HPDE6-E6E7 (cell line): ENCODE data around the gene NCKIPSD.
A peak's percentile ranks its signal among the peaks of the same experiment; 100 is the strongest.

Source experiments
- DNase-seq: peaks from one replicate; pipeline ENCODE4 v3.0.0; 2011; ENCODE audit warnings: missing footprints; ENCODE audit errors: extremely low spot score

Gene NCKIPSD

DNA sequence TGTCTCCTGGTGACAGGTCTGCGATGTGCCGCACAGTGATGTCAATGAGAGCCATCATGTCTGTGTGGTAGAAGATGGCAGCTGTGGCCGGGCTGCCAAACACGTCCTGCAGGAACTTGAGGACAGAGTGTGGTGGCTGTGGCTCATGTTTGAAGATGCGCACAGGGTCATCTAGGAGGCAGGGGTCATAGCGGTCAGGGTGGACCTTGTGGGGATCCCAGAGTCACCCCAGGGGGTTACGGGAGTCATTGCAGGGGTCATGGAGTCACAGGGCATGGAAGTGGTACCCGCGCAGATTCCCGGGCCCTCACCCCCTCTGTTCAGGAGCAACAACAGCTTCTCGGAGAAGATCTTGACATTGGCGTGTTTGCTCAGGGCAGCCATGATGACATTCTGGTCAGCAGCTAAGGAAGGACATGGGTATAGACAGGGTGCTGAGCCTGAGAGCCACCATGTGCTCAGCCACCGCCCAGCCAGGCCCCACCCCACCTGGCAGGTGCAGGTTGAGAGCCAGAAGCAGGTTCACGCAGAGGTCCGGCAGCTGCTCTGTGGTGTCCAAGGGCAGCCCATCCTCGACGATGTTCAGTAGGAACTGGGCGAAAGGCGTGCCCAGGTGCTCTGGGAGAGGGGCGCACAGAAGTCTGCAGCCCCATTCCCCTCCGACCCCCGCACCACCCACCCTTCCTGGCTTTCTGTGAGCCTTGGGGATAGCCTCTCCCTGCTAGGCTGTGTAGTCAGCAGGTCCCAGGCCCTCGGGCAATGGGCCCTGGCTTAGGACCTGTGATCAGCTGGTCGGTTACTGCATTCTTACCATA lies 6.9 kb downstream of the NCKIPSD start:
- DNase-seq = no peak

DNA sequence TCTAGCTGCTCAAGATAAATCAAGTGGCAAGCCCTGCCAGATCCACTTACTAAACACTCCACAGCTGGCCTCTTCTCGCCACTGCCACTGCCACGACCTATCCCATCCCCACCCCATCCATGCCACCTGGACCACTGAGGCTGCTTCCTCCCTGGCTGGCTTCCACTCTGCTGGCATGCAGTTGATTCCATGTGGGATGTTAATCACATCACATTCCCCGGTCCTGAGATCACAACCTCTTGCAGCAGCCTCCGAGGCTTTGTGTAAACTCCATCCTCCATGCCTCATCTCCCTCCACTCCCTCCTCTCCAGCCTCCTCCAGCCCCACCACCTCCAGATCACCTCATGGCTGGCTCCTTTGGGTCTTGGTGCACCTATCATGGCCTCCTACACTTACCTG lies 7.7 kb downstream of the NCKIPSD start:
- no peak for DNase-seq

DNA sequence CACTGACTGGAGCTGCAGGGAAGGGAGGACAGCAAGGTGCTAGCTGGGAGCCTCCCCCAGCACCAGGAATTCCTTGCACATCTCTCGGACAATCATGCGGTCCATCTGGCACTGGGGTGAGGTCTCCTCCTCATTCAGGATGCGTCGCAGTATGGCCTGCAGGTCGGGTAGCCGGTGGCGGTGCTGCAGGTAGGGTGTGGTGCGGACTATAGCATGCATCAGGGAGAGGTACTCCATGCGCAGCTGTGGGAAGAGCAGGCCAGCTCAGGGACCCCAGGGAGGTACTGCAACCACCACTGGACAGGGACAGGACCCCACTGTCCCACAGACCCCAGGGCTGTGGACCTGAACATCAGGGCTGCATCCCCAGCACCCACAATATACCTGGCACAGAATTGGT lies 11.2 kb downstream of the NCKIPSD start:
- no peak for DNase-seq

DNA sequence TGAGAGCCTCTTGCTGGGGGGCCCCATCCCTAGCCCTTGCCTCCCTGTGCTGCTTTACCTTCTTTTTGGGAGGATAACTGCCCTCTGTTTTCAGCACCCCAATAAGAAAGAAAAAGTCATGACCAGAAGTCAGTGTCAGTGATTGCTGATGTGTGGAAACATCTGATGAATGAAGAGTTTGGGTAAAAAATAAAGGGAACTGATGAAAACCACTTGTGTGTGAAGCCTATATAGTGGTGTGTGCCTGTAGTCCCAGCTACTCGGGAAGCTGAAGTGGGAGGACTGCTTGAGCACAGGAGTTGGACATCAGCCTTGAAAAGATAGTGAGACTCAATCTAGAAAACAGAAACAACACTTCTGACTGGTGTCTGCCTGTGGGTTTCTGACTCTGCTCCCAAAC lies 13.2 kb downstream of the NCKIPSD start:
- DNase-seq = no peak

DNA sequence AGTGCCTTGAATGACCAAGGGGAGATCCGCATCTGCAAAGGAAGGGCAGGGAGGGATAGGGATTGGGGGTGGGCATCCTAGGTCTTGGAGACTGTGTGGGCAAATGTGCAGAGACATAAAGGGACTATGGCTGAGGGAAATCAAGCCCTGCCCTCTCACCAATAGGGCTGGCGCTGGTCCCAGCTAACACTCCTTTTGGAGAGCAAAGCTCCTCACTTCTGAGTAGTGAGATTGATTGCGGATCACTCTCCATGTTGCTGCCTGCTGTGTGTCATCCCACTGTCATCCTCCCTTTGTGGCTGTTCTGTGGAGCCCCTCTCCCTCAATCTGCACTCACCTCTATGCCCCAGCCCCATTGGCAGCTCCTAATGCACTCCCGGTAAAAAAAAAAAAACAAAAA lies 20.8 kb downstream of the NCKIPSD start:
- no peak for DNase-seq

DNA sequence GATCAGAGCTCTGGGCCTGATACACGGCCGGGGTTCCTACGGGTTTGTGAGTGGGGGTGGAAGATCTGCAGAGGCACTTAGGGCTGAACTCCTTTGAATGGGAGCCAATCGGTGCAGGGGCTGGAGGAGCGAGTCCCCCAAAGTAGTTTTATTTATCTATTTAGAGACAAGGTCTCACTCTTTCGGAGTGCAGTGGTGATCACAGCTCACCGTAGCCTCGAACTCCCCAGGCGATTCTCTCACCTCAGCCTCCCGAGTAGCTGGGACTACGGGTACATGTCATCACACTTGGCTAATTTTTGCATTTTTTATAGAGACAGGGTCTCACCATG lies 21.4 kb downstream of the NCKIPSD start:
- no peak for DNase-seq

DNA sequence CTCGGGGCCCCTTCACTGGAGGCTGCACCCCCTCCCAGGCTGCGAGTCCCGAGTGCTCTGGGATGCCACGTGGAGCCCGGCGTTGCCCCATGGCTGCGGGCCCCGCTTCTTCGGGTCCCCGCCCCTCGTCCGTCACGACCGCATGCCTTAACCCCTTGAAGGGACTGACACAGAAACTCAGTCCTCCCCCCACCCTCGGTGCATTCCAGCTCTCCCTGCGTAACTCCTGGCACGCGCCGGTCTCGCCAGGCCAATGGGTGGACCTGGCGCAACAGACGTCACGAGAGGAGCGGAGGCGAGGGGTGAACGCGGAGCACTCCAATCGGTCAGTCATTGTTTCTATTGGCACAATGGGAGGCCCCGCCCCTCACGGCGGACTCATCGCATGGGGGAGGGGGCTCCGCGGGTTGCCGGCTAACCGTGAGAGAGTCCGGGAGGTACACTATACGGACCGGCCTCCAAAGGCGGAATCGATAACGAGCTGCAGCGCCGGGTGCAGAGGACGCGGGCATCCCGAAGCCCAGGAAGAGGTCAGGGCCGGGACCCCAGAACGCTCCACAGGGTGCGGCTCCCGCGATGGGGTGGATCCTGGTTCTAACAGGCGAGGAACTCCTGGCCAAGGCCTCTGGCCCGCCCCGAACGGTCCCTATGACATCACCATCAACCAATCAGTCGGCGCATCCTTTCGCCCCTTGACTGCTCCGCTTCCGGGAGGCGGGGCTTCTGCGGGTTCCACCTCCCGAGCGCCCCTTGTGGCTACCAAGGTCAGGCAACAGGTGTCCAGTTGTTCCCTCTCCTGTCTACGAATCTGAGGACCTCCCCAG lies 22.0 kb downstream of the NCKIPSD start:
- peak; percentile 70 for DNase-seq

DNA sequence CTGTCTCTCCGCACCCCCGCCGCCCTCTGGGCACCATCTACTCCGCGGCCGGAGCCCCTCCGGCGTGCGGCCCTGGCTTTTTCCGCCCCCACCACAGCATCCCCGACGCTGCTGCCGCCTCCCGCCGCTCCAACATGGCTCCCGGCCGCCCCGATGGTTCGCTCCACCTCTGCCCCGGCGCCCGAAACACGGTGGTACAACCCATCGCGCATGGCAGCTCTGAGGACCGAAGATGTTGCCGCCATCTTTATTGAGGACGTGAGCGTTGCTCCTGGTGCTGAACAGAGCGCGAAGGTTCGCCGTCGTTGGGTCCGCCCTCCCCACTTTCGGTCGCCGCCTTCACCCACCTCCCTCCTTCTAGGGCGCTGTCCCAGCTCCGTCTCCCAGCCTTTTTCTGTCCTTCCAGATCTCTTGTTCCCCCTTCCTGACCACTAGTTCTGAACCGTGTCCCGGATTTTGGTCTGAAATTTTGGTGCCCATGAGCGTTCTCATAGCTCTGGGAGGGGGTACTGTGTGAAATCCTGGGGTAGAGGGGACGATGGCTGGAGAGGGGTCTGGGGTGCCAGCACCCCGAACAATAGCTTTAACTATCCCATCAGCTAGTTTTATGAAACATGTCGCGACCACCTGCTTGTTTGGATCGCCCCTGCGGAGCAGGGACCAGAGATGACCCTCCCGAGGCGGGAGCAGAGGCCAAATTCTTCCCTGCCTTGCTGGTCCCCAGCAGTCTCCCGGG lies 22.8 kb downstream of the NCKIPSD start, which contains the start of gene CELSR3:
TSS of gene CELSR3 (minus strand) at position 134 of the 736 bp plus-strand sequence. CDS start 252 bp downstream, outside the sequence.
- DNase-seq = peak; percentile 32

DNA sequence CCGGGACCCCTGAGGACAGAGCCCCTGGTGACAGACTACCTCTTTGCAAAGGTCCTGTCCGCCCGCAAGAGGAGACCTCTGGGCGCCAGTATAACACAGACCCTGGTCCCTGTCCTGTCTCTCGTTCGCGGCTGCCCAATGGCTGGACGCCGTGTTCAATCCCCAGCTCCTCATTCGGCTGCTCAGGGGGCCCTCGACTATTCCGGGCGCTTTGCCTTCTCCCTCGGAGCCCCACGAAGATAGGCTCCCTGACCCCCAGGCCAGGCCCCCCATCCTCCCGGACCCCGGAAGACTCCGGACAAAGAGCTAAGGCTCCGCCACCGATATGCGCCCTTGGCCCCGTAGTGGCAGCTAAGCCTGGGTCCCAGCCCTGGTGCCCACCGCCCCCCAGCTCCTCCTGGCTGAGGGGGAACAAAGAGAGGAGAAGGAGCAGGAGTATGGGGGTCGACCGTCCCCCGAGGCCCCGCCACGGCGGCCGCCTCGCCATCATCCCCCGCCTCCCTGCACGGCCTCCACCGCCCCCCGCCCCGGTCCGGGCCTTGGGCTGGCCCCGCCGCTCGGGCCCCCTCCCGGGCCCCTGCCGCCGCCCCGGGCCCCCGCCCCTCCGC lies 23.5 kb downstream of the NCKIPSD start:
- no peak for DNase-seq

DNA sequence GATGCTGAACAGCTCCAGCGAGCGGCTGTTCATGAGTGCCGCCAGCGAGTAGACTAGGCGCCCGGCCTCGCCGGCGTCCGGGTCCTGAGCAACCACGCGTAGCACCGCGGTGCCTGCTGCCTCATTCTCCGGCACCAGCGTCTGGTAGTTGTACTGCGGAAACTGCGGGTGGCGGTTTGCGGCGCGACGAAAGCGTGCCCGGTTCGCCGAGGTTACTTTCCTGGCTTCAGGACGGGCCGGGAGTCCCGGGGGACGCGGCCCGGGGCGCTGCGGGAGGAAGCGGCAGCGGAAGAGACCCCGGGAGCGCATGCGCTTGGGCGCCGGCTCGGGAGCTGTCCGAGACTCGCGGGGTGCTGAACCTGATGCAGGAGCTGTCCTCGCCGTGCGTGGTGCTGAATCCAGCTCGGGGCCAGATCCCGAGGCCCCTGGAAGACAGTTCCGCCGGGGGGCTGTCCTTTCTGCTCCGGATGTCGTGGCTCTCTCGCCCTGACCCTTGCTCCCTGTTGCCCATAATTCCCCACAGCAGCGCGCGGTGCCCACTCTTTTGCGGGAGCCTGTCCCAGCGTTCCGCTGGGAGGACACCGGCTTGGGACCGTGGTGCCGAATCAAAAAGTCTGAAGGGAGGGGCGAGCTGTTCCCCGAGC lies 24.1 kb downstream of the NCKIPSD start:
- no peak for DNase-seq

DNA sequence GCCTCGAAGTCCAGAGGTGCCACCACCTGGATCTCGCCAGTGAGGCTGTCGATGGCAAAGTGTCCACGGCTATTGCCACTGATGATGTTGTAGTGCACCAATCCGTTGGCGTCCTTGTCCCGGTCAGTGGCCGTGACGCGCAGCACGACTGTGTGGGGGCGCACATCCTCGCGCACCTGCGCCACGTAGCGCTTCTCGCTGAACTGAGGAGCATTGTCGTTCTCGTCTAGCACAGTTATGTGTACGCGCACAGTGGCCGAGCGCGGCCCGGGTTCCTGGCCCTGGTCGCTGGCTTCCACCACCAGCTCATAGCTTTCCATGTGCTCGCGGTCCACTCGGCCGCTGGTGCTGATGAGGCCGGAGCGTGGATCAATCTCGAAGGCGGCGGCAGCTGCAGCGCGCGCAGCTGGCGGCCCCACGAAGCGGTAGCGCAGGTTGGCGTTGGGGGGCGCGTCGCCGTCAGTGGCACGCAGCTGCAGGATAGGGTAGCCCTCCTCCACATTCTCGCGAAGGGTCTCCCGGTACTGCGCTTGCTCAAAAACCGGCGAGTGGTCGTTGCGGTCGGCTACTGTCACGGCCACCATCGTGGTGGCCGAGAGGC lies 24.8 kb downstream of the NCKIPSD start:
- no peak for DNase-seq

DNA sequence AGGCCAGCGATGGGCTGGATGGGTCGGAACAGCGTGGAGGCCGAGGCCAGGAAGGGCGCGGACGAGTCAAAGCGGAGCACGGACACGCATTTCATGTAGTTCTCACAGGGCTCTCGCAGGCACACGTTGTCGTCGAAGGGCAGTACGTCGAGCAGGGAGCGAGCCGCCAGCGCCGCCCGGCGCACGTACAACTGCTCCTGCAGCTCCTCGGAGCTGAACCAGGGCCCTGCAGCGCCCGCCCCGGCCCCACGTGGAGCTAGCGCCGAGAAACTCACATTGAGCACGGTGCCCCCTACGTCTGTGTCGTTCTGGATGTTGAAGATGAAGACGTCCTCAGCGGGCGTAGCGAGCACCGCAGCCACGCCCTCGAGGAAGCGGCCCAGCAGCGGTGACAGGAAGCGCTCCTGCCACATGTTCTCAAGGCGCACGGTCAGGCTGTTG lies 28.9 kb downstream of the NCKIPSD start:
- no peak for DNase-seq

DNA sequence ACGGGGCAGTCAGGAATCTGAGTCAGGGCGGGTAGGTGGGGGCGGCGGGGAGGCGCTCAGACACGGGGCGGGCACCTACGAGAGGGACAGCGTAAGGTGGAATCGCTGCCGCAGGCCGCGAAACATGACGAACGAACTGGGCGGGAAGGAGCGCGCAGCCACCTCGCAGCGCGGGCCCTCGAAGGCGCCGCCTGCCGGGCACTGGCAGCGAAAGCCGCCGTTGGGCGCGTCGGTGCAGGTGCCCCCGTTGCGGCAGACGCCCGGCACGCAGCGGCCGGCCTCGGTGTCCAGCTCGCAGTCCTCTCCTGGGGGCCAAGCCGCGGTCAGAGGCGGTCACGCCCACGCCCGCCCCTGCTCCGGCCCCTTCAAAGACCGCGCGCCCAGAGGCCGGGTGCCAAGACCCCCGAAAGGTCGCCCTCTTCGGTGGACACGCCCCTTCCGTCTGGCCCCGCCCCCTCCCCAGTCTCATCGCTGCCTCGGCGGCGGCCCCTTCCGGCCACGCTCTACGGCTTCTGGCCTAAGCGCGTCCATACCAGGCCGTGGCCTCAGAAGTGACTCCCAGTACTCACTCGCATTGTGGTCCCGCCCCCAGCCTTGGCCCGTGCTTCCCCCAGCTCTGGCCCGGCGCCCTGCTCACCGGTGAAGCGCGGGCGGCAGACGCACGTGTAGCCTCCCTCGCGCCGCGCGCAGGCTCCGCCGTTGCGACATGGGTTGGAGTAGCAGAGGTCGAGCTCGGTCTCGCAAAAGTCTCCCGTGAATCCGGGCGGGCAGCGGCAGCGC lies 29.5 kb downstream of the NCKIPSD start:
- DNase-seq = peak; percentile 60

DNA sequence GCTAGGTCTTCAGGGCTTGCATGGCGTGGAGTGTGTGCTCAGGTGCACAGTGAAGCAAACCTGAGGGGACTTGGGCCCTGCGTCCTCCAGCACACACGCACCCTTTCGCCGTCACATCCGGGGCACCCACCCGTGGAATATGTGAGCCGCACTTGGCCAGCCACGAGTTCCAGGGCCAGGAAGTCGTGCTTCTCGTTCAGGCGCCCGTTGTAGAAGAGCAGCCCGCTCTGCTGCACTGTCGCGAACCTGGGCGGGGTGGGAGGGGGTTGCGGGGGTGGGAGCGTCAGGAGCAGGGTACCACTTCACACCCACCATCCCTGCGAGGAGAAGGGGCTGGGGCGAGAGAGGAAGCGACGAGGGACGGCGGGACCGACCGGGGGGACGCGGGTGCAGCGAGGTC lies 30.1 kb downstream of the NCKIPSD start:
- DNase-seq = no peak

DNA sequence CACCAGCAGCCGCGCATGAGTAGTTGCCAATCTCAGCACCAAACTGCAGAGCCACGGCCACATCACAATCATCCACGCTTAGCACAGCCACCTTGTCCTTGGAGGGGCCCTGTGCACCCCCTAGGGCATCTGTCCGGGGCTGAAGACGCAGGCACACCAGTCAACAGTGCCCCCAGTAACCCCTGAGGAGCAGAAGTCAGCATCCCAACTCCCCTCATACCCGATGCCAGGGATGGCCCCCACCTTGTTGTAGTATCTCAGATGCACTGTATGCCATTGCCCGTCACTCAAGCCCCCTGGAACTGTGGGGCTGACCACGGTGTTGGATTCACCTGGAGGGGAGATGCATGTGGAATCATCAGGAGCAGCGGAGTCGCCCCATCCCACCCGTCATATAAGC lies 30.7 kb downstream of the NCKIPSD start:
- DNase-seq = no peak

DNA sequence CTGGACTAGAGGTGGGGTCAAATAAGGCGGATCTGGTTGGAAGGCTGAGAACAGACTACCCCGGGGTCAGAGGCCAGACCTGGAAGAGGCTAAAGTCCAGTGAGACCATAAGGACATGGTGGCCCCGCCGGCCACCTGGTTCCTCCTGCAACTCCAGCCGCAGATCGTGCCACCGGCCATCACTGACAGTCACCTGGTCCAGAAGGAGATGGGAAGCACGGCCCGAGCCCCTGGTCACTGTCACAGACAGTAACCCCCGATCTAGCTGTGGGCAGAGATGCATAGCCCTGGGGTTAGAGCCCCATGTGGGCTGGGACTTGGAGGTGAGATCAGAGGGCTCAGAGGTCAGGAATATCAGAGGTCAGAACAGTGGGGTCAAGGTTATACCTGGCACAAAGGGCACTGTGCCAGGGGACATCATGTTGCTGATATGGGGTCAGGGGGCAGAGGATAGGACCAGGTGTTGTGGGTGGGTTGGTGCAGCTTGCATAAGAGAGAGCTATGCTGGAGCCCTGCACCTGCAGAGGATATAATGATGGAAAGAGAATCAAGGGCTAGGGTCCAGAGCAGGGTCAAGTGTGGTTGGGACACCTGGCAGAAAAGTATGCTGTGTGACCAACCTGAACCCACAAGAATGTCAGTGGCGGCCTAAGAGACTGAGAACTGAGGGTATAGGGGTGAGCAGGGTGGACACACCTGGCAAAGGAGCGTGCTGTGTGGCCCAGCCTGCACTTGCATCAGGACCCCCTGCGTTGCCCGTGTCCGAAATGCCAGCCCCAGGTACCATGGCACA lies 32.6 kb downstream of the NCKIPSD start:
- DNase-seq = no peak

DNA sequence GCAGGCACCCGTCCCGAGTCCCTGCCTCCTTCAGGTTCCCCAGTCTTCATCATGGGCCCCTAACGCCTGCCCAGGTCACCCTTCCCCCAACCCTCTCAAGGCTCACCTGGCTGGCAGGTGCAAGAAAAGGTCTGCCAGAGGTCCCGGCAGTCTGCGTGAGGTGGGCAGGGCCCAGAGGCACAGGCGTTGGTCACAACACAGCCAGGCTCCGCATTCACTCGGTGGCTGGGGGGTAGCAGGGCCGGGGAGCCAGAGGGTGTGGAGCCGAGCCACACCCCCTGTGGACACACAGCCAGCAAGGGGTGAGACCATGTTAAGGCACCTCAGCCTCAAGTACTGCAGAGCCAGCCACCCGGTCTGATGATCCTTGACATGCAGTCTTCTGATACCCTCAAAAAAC lies 33.9 kb downstream of the NCKIPSD start:
- DNase-seq = no peak

DNA sequence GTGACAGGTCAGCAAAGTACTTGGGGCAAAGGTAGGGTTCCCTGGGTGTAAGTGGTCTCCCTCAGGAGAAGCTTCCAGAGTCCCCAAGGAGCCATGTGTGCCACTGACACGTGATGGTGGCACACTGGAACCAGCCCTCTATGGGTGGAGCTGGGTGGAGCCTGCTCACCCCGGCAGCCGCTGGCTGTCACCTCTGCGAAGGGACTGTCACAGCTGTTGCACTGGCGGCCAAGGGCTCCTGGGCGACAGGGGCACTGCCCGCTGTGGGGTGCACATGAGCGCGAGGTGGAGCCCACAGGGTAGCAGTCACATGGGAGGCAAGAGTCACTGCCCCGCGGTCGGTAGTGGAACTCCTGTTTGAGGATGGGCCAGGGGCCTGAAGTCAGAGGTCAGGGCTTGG lies 35.0 kb downstream of the NCKIPSD start:
- DNase-seq = no peak

DNA sequence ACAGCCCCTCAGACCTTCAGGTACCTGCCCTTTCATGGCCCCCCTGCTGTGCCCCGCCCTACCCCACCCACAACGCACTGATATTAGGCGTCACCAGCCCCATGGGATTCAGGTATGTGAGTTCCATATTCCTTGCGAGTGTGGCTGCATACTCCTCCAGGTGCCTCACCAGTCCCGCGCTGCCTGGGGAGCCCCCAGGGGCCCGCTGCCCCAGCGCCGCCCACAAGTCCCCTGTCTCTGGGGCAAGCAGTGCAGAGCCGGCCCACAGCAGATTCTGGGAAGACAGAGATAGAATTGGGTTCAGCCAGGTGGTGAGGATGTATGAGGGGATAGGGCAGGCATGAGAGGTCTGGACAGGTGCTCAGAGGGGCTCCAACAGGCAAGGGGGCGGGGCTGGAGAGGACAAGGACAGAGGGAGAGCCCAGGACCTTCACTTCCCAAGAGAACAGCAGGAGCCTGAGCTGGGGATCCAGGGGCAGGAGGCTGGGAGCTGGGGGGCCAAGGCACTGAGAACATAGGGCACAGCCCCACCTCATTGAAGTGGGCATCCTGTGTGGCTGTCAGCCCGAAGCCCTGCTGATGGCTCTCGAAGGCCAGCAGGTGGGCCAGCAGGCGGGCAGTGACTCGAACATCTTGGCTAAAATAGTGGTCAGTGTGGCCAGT lies 37.4 kb downstream of the NCKIPSD start:
- no peak for DNase-seq
